ENCODE measurements around the gene CUL3.

CUL3 gene

DNA sequence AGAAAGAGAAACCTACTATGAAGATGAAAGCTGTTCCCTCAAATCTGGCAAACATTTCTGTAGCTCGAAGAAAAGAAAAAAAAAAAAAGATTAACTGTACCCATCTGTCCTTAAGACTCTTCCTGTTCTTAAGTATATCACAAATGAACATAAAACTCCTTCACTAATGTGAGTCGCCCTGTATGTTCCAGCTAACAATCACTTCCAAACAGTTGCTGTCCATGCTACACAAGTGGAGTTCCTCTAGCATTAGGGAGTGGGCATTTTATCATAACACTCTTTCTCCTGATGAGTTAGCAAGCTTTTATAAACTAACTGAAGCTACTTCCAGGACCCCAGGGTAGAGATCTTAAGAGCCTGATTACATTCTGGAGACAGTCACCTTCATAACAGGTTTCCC is 5.8 kb downstream of the CUL3 start:
- no peak for DNase-seq

DNA sequence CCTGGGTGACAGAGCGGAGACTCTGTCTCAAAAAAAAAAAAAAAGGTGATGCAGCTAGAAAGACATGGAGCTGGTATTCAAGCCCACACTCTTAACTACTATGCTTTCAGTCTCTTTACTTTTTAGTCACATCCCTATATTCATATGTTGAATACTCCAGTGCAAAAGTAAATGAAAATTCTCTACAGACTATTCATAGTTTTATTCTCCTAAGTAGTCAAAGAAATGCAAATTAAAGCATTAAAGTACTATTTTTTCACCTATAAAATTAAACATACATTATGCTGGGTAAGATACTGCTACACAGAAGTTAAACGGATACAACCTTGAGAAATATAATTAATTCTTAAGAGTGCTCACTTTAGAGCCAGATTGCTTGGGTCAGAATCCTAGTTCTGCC is 7.6 kb downstream of the CUL3 start:
- DNase-seq = no peak

DNA sequence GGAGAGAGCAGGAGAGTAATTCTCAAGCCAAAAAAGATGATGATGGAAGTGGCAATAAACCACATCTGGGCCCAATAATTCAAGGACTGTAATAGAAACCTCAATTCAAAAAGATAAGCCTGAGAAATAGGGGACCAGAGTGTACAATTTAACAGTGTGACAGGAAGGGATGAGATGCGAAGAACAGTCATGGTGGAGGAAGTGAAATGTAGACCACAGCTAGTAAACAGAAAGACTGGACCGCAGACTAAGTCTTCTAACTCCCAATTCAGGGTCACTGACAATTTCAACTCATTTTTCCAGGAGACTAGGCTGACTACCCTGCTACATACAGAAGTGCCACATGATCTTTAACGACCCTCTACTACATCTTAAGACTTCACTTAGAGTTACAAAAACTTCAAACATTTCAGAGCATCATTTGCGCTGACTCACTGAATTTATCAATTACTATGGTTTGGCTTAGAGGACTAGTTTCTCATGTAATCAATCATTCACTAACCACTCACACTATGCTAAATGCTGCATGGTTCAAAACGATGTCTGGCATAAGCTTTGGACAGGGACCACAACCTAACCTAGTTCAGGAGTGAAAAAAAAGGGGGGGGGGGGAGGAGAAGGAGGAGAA is 9.0 kb downstream of the CUL3 start:
- peak in 1 of 2 donors; percentile 19 for DNase-seq

DNA sequence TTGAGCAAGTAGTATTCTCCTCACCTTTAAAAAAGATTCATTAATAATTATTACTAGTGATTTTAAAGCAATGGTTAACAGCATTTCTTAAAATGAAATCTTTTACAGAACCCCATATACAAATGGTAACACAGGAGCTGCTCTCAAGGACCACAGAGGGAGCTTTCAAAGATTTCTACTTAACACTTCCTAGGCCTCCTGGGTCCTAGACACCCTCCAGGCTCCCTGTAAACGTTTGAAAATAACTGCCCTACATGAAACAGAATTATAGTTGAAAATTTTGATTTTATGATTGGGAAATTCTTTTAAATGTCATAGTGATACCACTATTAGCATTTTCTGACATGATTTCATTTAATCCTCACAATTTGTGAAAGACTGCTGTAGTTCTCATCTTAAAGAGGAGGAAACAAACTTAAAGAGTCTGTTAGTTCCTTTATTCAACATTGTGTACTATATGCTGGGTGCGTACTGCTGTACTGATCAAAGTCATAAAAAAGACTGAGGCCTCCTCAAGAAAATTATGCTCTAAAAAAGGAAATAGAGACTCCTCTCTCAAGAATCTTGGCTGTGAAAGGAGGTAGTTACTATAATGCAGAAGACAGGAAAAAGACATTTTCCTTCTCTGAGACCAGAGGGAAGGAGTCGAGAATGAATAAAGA is 10.6 kb downstream of the CUL3 start:
- no peak for DNase-seq

DNA sequence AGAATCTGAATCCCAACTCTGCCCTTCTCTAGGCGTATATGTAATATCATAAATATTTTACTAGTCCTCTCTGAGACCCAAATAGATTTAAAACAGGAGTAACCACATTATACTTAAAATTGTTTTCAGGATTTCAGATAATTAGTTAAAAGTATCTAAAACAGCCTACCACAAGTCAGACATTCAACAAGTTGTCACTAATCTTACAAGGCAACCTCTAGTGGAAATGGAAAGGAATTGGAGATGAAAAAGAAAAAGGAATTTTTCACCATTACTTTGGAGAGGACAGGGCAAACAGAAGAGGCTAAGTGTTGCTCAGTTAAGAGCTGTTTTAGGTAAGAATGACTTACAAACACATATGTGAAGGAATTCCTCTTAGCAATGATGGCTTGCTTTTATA is 11.4 kb downstream of the CUL3 start:
- DNase-seq = no peak

DNA sequence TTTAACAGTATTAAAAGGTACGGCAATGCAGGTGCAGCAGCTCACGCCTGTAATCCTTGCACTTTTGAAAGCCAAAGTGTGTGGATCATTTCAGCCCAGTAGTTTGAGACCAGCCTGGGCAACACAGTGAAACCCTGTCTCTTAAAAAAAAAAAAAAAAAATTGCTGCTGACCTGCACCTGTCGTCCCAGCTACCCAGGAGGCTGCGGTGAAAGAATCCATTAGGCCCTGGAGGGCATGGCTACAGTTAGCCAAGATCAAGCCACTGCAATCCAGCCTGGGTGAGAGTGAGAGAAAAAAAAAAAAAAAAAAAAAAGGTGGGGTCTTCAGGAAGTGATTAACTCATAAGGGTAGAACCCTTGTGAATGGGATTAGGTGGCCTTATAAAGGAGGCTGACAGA is 12.8 kb downstream of the CUL3 start:
- no peak for DNase-seq

DNA sequence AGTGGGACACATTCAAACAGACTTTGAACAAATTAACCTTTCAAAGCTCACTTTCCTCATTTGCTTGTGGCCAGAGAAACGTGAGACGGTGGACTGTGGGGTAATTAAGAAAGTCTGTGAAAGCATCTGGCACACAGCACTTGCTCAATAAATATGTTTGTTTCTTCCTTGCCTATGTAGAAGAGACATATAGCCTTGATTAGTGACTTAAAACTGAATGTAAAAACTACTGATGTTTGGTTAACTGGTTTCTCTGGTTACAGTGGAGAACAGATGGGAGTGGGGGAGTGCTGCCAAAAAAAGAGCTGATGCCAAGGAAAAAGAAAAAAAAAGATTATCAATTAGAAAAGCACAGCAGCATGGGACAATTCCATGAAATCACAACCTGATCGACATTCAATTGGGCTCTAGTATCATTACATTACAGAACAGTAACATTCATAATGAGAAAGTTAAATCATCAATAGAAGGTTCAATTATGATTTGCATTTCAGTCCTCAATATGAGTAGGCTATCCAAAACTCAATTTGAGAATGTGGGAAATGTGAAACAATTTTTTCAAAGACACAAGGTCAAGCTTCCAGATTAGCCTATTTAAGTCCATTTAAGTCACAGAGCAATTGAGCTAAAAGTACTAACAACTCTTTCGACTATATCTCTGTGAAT is 14.7 kb downstream of the CUL3 start:
- DNase-seq = no peak

DNA sequence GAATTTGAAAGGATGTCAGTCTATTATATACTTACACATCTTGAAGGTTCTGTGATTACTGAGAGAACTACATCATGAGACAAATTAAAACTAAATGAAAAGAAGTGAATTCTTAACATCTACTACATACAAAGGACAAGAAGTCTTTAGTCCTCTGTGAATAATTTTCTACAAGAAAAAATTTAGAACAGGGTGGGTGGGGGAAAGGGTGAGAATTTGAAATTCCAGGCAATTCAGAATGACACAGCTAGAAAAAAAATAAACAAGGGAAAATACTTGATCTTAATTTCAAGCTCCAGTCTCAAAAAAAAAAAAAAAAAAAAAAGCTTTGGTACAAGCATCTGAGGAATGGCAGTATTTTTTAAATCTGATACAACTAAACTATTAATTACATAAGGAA is 15.5 kb downstream of the CUL3 start:
- no peak for DNase-seq

DNA sequence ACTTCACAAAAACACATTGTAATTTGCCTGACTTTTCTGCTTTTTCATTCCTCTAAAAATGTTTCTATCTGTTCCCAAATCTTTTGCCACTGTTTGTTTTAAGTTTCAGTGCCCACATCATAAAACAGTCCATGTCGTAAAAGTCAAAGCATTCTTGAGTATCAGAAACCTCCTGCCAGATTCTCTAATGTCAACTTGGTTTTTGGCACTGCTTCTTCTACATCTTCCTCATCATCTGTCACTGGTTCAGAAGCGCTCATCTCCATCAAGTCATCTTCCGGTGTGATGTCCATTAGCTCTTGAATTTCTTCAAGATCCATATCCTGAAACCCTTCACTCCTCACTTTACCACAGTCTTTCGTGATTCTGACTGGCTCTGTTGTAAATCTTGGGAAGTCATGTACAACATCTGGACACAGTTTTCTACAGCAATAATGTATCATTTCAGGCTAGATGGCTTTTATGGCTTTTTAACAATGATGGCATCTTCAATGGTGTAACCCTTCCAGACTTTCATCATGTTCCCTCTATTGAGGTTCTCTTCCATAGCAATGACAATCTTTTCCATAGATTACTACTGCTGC is 19.6 kb downstream of the CUL3 start:
- no peak for DNase-seq

DNA sequence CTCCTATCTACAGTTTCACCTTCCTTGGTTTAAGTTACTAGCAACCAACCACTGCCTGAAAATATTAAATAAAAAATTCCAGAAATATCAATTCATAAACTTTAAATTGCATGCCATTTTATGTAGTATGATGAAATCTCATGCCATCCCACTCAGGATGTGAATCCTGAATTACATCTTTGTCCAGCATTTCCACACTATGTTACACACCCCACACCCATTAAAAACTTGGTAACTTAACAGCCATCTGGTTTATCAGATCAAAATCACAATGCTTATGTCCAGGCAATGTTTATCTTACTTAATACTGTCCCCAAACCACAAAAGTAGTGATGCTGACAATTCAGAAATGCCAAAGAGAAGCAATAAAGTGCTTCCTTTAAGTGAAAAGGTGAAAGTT is 21.6 kb downstream of the CUL3 start:
- DNase-seq = no peak

DNA sequence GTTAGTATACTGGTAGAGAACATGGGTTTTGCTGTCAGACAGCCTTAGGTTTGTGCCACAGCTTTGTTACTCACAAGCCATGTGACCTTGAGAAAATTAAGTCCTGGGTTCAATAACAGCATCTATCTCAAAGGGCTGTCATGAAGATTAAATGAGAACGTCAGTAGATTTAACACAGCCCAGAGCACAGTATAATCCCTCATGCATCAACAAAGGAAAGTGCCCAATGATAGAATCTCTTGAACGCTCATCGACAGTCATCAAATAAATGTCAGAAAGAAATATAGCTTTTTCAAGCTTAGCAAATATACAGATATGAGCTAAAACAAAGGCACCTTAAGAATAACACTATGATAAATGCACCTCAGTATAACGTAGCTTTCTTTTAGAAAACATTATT is 22.3 kb downstream of the CUL3 start:
- DNase-seq = no peak

DNA sequence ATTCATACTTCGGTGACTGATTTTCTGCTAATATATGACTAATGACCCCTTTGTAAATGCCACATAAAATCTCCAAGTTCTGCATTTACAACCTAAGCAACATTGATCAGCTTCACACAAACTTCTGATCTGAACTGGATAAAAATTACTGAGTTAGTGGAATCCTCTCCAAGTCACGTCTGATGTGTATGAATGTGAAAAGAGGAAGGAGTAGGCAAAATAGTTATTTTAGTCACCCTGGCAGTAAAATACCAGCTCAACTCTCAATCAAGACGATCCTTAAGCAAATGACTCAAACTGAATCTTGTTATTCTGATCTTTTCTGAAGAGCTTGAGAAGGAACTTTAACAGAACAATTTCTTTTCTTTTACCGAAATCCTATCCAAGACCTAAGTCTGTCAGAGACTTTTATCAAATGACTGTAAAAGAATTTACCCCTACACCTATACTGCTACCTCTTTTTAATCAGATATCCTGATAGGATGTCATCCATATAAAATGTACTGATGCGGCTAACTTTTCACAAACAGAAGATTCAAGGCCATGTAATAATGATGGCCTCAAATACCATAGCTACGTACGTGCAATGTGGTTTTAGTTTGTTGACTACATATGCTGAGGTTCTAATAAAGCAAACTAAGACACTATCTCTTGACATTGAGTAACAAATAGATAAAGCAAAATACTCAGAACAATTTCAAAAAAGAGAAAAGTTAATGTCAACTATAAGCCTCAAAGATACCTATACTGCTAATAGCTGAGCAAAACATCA is 23.7 kb downstream of the CUL3 start:
- no peak for DNase-seq

DNA sequence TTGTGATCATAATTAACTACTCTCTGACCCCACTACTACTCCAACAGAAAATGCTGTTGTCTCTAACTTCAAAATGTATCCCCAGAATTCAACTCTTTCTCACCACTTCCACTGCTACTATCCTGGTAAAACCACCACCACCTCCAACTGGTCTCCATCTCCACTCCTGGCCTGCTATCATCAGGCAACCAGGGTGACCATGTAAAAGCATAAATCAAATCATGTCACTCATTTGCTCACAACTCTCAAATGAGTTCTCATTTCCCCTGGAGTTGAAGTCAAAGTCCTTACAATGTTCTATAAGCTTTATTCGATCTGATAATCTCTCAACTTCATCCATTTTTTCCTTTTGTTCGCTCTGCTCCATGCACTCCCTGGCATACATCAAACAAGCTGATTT is 24.6 kb downstream of the CUL3 start:
- DNase-seq = no peak

DNA sequence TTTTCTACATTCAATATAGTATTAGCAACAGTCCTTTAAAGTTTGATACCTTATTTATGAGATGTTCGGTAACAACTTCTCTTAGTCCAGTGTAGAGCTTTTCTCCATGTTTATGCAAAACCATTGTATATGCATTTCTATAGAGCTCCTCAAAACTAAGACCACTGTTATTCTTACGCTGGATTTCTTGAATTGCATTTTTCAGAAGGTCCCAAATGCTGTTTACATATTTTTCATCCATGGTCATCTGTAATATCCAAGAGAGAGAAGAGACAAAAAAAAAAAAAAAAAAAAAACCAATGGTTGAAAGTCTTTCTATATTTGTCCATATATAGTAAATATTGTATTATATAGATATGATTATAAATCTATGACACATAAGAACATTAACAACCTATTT is 27.6 kb downstream of the CUL3 start:
- DNase-seq = no peak

DNA sequence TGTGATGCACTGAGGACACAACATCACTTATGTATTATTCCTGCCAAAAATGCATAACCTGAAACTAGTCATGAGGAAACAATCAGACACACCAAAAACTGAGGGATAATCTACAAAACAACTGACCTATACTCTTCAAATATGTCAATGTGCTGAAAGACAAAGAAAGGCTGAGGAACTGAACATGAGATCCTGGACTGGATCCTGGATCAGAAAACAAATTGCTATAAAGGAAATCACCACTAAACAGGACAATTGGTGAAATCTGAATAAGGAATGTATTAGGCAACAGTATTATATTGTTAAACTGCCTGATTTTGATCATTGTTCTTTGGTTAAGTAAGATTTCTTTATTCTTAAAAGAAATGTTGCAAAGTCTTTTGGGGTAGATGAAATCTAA is 28.8 kb downstream of the CUL3 start:
- no peak for DNase-seq

DNA sequence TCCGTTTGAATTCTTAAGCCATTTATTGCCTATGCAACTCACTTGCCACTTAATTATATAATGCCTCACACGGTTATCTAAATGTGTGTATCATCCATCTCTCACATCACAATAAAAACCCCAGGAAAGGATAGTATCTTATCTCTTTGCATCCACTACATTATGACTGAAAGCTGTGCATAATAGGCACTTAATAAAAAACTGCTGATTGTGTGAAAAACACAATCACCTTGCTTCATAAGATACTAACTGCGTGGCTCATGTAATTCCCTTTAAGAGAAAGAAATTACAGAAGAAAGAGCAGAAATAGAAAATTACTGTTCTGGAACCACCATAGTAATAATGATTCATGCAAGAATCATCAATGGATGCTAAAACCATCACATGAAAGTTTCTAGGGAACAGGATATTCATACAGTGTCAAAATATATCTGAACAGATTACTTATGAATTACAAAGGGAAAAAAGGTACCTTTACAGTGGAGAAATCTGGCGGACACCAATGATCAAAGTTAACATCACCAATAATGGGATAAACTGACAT is 29.3 kb downstream of the CUL3 start:
- no peak for DNase-seq

DNA sequence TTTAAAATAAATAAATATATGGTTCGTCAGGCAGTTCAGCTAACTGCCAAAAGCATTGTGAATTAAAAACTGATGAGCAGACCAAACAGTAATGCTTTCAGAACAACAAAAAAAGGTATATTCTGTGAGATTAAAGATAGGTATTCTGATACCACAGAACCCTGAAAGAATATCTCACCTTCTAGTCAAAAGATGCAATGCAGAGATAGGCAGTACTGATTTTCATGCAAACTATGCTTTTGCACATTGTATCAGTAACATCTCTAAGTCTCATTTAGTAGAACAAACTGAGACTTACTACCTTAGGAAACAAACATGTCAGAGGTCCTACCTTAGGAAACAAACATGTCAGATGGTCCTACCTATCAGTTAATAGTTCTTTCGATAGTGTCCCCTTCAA is 32.4 kb downstream of the CUL3 start:
- DNase-seq = no peak

DNA sequence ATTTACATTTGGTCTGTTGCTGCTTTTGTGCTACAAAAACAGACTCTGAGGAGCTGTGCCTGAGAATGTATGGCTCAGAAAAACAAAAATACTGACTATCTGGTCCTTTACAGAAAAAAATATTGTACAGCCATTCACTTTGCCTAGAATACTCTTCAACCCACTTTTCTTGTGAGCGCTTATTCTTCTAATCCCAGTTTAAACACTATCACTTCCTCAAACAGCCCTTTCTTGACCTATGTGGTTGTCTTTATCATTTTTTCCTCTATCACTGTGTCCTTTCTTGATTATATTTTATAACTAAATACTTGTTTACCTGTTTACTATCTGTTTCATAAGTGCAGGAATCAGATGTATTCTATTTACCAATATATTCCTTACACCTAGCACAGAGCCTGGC is 33.5 kb downstream of the CUL3 start:
- no peak for DNase-seq

DNA sequence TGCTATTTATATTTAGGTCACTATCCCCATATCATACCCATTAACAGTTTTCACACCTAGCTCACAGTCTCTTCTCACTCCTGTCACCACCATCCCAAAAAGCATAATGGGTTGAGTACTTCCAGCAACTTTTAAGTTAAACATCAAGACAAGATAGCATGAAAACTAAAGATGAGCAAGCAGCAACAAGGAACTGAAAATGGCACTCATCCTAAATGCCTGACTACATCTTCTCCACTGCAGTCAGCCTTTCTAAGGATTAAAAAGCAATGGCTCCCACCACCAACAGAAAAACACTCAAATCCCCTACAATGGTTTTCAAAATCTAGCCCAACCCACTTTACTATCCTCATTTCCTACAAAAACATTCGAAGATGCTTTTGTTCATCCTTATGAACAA is 38.2 kb downstream of the CUL3 start:
- no peak for DNase-seq

DNA sequence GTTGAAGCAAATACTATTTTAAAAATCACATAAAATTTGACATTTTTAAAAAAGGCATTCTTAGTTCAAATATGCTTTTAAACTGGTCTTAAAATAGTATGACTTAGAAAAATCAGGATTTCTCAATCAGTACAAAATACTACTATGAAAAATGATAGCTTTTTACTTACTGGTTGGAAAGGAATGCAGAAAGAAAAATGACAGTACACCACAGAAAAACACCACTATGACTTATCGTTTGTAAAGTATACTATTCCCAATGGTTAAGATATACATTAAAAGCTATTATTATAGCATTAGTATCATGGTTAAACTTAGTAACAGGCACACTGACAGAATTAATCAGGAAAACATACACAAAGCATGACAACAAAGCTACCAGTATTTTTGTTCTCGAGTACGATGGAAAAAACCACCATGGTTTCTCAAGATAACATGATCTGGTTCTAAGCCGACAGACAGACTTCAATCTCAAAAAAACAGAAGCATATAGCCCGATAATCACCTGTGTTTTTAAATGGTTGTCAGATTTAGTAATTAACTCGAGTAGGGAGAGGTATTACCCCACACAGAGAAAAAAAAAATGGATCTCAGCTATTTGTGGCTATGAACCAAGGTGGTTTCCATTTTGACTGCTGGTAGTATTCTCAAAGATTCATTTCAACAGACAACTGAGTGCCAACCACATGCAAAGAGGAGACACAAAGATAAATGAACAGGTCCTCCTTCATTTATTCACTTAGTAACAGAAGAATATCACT is 39.1 kb downstream of the CUL3 start:
- no peak for DNase-seq

DNA sequence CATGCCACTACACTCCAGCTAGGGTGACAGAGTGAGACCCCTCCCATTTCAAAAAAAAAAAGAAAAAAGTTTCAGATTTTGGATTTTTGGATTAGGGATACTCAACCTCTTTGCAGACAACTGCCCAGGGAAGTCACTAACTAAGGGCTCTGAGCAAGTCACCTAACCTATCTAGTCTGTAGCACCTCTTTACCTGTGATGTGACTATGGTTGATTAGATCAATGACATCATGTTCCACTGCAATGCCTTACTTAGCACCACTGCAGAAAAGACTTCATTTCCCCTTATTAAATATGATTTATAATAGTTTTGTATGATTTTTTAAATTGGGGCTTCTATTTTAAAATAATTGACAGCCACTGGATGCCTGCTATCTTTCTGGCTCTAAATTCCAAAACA is 41.2 kb downstream of the CUL3 start:
- no peak for DNase-seq

DNA sequence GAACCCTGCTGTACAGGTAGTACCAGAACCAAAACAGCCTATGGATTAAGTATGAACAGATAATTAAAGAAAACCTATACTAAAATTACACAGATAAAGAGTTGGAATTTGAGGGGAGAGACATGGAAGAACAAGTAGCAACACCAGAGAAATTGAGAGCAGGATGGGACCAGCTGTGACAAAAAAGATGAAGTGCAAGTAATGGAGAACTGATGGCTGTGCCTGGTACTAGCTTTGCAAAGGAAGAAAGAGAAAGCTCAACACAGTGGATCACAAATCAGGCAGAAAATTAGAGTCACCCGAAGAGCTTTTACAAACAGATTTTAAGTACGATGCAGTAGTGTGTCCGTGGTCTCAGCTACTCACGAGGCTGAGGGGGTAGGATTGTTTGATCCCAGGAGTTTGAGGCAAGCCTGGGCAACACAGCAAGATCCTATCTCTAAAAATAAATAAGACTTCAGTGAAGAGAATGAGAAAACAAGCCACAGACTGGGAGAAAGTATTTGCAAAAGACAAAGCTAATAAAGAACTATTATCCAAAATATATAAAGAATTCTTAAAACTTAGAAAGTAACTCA is 46.5 kb downstream of the CUL3 start:
- DNase-seq = no peak

Measured in CD4-positive, alpha-beta T cell treated with Interleukin-4 for 1 hour (primary cell).